Nucleus accumbens (tissue), 56 donors: Measurements from ENCODE around the gene CIAO2B.

Source experiments
- DNase-seq, 56 donors: peaks; one replicate each; lab custom pipeline; 2025; lab: John Stamatoyannopoulos, UW

Gene CIAO2B

DNA sequence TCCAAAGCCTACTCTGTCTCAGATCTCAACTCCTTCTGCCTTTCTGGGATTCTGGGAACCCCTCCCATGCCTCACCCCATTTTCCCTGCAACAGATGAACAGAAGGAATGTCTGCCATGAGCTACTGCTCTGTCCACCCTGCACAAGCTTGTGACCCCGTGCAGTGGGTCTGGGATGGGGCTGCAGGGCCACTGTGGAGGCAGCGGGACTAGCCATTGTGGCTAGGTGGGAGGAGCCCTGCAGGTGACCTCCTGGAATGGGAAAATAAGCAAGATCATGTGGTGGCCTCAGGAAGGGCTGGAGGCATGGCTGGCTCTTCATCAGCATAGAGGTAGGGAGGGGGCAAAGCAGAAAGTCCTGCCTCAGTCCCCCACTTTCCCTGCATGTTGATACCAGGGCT, 40.1 kb downstream of the CIAO2B start:
- no peak for DNase-seq

GRCh38 chr16:66891797-66892196, 42.4 kb downstream of the CIAO2B start:
- DNase-seq, result no peak

DNA sequence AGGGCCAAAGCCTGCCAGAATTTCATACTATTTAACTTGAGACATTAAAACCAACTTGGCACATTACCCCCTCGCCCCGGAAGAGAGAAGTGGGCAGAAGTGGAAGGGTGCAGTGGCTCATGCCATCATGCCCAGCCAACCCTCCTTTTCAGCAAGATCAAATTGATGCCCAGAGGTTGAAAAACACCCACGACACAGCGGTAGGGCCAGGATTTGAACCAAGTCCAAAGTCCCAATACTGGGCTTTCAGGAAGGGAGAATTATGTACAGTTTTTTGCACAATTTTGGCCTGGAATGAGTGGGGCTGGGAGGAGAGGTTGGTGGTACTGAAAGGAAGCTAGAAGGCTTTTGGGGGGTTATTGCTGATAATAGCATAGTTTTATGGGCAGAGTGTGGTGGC, 42.8 kb downstream of the CIAO2B start:
- no peak for DNase-seq

DNA sequence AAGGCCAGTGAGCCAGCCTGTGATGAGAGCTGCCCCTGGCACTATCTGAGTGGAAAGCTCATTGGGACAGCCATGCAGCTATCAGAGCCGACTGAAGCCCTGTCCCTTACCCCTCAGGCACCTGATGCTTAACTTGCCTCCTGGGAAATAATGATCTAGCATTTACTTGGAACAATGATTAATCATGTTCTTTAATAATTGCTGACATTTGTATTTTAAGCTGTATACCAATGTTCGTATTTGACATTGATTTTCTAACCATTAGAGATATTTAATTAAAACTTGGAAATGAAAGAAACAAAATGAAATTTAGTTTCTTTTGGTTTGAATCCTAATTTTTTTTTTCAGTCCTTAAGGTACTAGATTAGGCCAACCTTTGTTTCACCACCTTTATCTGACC, 43.4 kb downstream of the CIAO2B start:
- no peak for DNase-seq

- no peak for DNase-seq
These were observed 44.6 kb downstream of the CIAO2B start for GRCh38 chr16:66889622-66890021.

GRCh38 chr16:66888647-66889615, 45.3 kb downstream of the CIAO2B start:
- DNase-seq, result no peak

DNA sequence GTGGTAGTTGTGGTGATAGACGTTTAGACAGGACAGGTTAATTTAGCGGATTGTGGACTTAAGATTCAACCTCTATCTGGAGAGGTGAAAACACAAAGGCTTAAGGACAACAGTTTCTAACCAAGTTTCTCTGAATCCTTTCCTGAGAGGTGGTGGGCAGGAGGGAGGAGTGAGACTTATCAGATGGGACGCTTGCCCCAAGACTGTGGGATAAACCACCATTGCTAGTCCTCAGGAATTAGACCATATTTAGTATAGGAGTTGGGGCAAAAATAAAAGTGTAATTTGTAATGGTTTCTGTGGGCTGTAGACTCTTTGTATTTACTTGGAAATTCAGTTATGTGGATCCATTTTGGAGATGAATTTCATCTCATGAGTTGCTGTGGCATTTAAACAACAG, 47.3 kb downstream of the CIAO2B start:
- DNase-seq, result no peak

DNA sequence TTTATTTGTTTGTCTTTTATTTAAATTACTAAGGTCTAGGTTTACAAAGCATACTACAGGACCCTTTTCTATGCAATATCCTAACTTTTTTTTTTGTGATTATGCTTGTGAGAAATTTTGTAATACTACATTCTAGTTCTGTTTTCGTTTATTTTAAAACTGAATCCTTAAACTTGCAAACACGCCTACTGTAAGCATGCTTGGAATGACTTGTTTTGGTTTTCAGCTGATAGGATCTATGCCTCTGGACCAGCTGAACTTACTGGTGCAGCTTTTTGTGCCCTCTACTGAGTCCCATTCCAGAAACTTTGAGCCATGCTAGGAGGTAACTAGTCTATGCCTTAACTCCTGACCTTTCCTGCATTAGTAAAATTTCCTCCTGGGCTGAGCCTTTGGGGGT, 47.9 kb downstream of the CIAO2B start:
- no peak for DNase-seq

DNA sequence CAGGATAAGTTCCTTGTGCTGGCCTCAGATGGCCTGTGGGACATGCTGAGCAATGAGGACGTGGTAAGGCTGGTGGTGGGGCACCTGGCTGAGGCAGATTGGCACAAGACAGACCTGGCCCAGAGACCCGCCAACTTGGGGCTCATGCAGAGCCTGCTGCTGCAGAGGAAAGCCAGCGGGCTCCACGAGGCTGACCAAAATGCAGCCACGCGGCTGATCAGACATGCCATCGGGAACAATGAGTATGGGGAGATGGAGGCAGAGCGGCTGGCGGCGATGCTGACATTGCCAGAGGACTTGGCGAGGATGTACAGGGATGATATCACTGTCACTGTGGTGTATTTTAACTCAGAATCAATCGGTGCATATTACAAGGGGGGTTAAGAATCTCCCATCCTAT, 48.7 kb downstream of the CIAO2B start:
- DNase-seq, result no peak

DNA sequence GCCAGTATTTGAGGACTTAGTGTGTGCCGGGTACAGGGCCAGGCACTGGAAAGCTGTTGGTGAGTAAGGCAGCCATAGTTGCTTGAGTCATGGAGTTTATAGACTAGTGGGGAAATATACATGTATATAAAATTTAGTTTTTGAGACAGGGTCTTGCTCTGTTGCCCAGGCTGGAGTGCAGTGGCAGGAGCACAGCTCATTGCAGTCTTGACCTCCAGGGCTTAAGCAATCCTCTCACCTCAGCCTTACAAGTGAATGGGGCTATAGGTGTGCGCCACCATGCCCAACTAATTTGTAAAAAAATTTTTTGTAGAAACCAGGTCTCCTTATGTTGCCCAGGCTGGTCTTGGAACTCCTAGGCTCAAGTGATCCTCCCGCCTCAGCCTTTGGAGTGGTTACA, 51.5 kb downstream of the CIAO2B start:
- DNase-seq, result no peak
